MM.1S (cell line): ENCODE data around the gene EPB41L2.
A peak's percentile ranks its signal among the peaks of the same experiment; 100 is the strongest.

Experiments used
- DNase-seq: peaks from one replicate; pipeline ENCODE4 v3.0.0-alpha.2; 2015
- H2AFZ ChIP-seq: fragments of 300-600 bp; sonication (generic); 2 replicates; pipeline ENCODE4 v1.6.0; 2016; ENCODE audit warnings: antibody characterized with exemption, low read length
- H3F3A ChIP-seq: fragments of 300-600 bp; sonication (generic); 2 replicates; pipeline ENCODE4 v1.6.1; 2016; ENCODE audit warnings: mild to moderate bottlenecking, antibody characterized with exemption, low read length, moderate library complexity, mixed read lengths; ENCODE audit not compliant: insufficient read depth
- H3K27ac ChIP-seq: fragments of 300-600 bp; sonication (generic); 2 replicates; pipeline ENCODE4 v1.5.1; 2016; ENCODE audit warnings: mild to moderate bottlenecking, low read length
- H3K27me3 ChIP-seq: fragments of 300-600 bp; sonication (generic); replicated peaks from 2 replicates; pipeline ENCODE4 v1.6.0; 2016; ENCODE audit warnings: low read length; ENCODE audit not compliant: insufficient read depth
- H3K36me3 ChIP-seq: fragments of 300-600 bp; sonication (generic); replicated peaks from 2 replicates; pipeline ENCODE4 v1.6.1; 2016; ENCODE audit warnings: mild to moderate bottlenecking, low read length, mixed read lengths; ENCODE audit not compliant: insufficient read depth
- H3K4me1 ChIP-seq: fragments of 300-600 bp; sonication (generic); 2 replicates; pipeline ENCODE4 v1.6.1; 2016; ENCODE audit warnings: low read length, mixed read lengths
- H3K4me2 ChIP-seq: fragments of 300-600 bp; sonication (generic); 2 replicates; pipeline ENCODE4 v1.6.0; 2016; ENCODE audit warnings: low read depth, low read length
- H3K4me3 ChIP-seq: fragments of 300-600 bp; sonication (generic); 2 replicates; pipeline ENCODE4 v1.5.1; 2016; ENCODE audit warnings: low read length, mixed read lengths
- H3K79me2 ChIP-seq: fragments of 300-600 bp; sonication (generic); 2 replicates; pipeline ENCODE4 v1.6.1; 2016; ENCODE audit warnings: mixed run types, low read length, mixed read lengths
- H3K9ac ChIP-seq: fragments of 300-600 bp; sonication (generic); 2 replicates; pipeline ENCODE4 v1.6.1; 2016; ENCODE audit warnings: low read length, mixed read lengths
- H3K9me2 ChIP-seq: fragments of 300-600 bp; sonication (generic); replicated peaks from 2 replicates; pipeline ENCODE4 v1.6.1; 2016; ENCODE audit warnings: mild to moderate bottlenecking, low read length, mixed read lengths; ENCODE audit not compliant: insufficient read depth
- H3K9me3 ChIP-seq: fragments of 300-600 bp; sonication (generic); replicated peaks from 2 replicates; pipeline ENCODE4 v1.6.1; 2016; ENCODE audit warnings: mild to moderate bottlenecking, low read length, mixed read lengths; ENCODE audit not compliant: insufficient read depth
- H4K20me1 ChIP-seq: fragments of 300-600 bp; sonication (generic); 2 replicates; pipeline ENCODE4 v1.6.1; 2016; ENCODE audit warnings: mild to moderate bottlenecking, low read length, moderate library complexity, mixed read lengths; ENCODE audit not compliant: insufficient read depth
- EZH2 ChIP-seq: fragments of 300-600 bp; sonication (generic); optimal IDR thresholded peaks from 2 replicates; pipeline ENCODE3; 2017; ENCODE audit warnings: low read depth, mild to moderate bottlenecking, antibody characterized with exemption, low read length, mixed read lengths
- EZH2phosphoT487 ChIP-seq: fragments of 300-600 bp; sonication (generic); IDR thresholded peaks from 2 replicates; pipeline ENCODE4 v1.6.1; 2018; ENCODE audit warnings: antibody characterized with exemption, low read length
- TF ChIP-seq, protein P1 (sequence below): fragments of 300-600 bp; sonication (generic); IDR thresholded peaks from 2 replicates; pipeline ENCODE4 v1.5.1; 2016; ENCODE audit warnings: antibody characterized with exemption, low read length, mixed read lengths

EPB41L2 gene

DNA sequence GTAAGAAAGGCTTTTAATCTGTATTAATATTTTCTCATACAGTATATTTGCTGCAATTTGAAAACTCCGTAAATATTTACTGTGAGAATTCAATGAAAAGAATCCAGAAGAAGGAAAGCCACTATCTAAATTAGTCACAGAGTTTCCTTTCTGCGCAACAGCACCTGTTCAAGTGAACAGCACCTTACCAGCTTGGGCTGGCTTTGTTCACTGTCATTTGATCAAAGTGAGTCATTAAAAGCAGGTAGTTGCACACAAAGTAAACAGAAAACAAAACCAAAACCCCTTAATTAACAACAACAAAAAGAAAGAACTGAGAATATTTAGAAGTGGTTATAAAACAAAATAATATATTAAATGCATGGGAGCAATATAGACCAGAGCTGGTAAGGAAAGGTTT, 223.0 kb downstream of the EPB41L2 start:
- Histone ChIP-seq H3K9ac (no peak overlapping the region), H3K27me3 (no peaks in the 10 kb centered on the region), H3K9me3 (no peaks in the 10 kb centered on the region), H3K9me2 (no peaks in the 10 kb centered on the region), H3K4me1 (peaks cover 5% of the 10 kb centered on the region; the same call in 1 of the 2 replicates), H3K27ac (no peak overlapping the region), H2AFZ (no peak overlapping the region), H3K36me3 (no peaks in the 10 kb centered on the region), H3F3A (no peaks in the 10 kb centered on the region), H3K4me3 (no peak overlapping the region), H3K79me2 (no peaks in the 10 kb centered on the region), H4K20me1 (no peaks in the 10 kb centered on the region), H3K4me2 (no peak overlapping the region)
- TF ChIP-seq EZH2phosphoT487 (no peak), EZH2 (no peak)
- TF ChIP-seq, protein P1, sequence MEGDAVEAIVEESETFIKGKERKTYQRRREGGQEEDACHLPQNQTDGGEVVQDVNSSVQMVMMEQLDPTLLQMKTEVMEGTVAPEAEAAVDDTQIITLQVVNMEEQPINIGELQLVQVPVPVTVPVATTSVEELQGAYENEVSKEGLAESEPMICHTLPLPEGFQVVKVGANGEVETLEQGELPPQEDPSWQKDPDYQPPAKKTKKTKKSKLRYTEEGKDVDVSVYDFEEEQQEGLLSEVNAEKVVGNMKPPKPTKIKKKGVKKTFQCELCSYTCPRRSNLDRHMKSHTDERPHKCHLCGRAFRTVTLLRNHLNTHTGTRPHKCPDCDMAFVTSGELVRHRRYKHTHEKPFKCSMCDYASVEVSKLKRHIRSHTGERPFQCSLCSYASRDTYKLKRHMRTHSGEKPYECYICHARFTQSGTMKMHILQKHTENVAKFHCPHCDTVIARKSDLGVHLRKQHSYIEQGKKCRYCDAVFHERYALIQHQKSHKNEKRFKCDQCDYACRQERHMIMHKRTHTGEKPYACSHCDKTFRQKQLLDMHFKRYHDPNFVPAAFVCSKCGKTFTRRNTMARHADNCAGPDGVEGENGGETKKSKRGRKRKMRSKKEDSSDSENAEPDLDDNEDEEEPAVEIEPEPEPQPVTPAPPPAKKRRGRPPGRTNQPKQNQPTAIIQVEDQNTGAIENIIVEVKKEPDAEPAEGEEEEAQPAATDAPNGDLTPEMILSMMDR = no peak
- peak; percentile 55 for DNase-seq

DNA sequence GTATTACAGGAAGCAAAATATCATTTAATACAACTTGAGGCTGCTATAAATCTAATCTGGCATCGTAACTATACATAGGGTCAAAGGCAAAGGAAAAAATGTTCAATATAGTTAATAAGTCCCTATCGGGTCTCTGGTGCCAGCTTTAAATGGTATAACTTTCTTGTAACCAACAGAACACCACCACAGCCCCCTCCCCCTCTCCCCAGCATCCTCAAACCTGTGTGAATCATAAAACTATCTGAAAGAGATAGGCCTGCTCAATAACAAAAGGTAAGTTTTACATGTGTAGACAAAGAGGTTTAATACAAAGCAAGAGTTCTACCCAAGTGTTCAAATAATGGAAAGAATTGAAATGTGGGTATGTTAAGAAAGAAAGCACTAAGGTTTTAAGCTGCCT, 223.7 kb downstream of the EPB41L2 start:
- no peaks in the 10 kb centered on the region for H3K9me3 ChIP-seq
- no peaks in the 10 kb centered on the region for H3K79me2 ChIP-seq
- no peaks in the 10 kb centered on the region for H3F3A ChIP-seq
- no peaks in the 10 kb centered on the region for H4K20me1 ChIP-seq
- no peak overlapping the region for H3K9ac ChIP-seq
- H3K27ac ChIP-seq = no peak overlapping the region
- H2AFZ ChIP-seq = no peak overlapping the region
- H3K27me3 ChIP-seq = no peaks in the 10 kb centered on the region
- TF ChIP-seq, protein P1 = no peak
- no peak for TF ChIP-seq EZH2phosphoT487
- no peak for TF ChIP-seq EZH2
- H3K4me2 ChIP-seq = no peak overlapping the region
- H3K4me1 ChIP-seq = peaks cover 5% of the 10 kb centered on the region; the same call in 1 of the 2 replicates
- DNase-seq = no peak
- H3K36me3 ChIP-seq = no peaks in the 10 kb centered on the region
- H3K9me2 ChIP-seq = no peaks in the 10 kb centered on the region
- no peak overlapping the region for H3K4me3 ChIP-seq

DNA sequence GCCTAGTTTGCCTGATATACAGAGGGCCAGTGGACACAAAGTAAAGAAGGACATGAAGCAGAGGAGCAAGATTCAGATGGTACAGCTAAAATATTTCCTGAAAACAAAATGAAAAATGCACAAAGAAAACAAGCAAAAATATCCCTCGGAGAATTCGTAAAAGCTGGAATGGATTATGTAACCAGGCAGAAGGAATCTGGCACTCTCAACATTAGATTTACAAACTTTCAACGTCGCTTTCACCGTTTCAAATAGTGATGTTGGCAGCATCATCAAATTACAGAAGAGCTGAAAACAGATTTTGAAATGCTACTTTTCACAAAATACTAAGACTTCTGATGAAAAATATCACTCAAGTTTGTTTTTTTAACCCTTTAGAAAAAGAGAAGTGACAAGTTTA, 224.1 kb downstream of the EPB41L2 start:
- H3K79me2 ChIP-seq = no peaks in the 10 kb centered on the region
- H3K9me3 ChIP-seq = no peaks in the 10 kb centered on the region
- H4K20me1 ChIP-seq = no peaks in the 10 kb centered on the region
- no peaks in the 10 kb centered on the region for H3K36me3 ChIP-seq
- no peaks in the 10 kb centered on the region for H3F3A ChIP-seq
- H3K27me3 ChIP-seq = no peaks in the 10 kb centered on the region
- H3K9ac ChIP-seq = no peak overlapping the region
- no peak overlapping the region for H3K27ac ChIP-seq
- H3K4me2 ChIP-seq = no peak overlapping the region
- peaks cover 5% of the 10 kb centered on the region; the same call in 1 of the 2 replicates for H3K4me1 ChIP-seq
- DNase-seq = no peak
- H3K4me3 ChIP-seq = no peak overlapping the region
- H2AFZ ChIP-seq = no peak overlapping the region
- TF ChIP-seq, protein P1 = no peak
- TF ChIP-seq EZH2 (no peak), EZH2phosphoT487 (no peak)
- no peaks in the 10 kb centered on the region for H3K9me2 ChIP-seq
